Fibroblast of lung (primary cell): ENCODE data around the gene RABGAP1L. TPM values are rescaled to one million over a fixed set of nuclear protein-coding genes. Genes with fewer than 3 reads are reported as not detected.

ENCODE experiments used
- DNase-seq, 2 donors: peaks; one replicate each; pipeline versions ENCODE4 v3.0.0 to v3.0.0-alpha.2; 2010; ENCODE audit warnings: low read depth in 2 of 2
- H2AFZ ChIP-seq: 2 replicates; pipeline ENCODE4 v1.5.1; 2012; ENCODE audit warnings: low read length, control low read depth, inconsistent platforms
- H3K27ac ChIP-seq: 2 replicates; pipeline ENCODE4 v1.5.1; 2011; ENCODE audit warnings: low read length, control low read depth; ENCODE audit not compliant: insufficient read depth
- H3K27me3 ChIP-seq: 2 replicates; pipeline ENCODE4 v1.5.1; 2011; ENCODE audit warnings: mild to moderate bottlenecking, low read length; ENCODE audit not compliant: control insufficient read depth, insufficient read depth
- H3K36me3 ChIP-seq: 2 replicates; pipeline ENCODE4 v1.5.1; 2011; ENCODE audit warnings: low read length; ENCODE audit not compliant: control insufficient read depth, insufficient read depth
- H3K4me1 ChIP-seq: 2 replicates; pipeline ENCODE4 v1.5.1; 2011; ENCODE audit warnings: low read length; ENCODE audit not compliant: control insufficient read depth, insufficient read depth; ENCODE audit errors: extremely low read depth
- H3K4me2 ChIP-seq: 2 replicates; pipeline ENCODE4 v1.5.1; 2011; ENCODE audit warnings: low read length, control low read depth; ENCODE audit not compliant: insufficient read depth; ENCODE audit errors: extremely low read depth
- H3K4me3 ChIP-seq, 4 experiments: fragments of 200-600 bp in 1 of 4; sonication (generic) in 1 of 4; replicated peaks in 1 of 4; 2 replicates each; pipeline ENCODE4 v1.5.1; 2011 to 2016; ENCODE audit warnings: low read length in 4 of 4, low read depth in 3 of 4, mild to moderate bottlenecking in 3 of 4, control low read depth in 2 of 4, inconsistent platforms in 1 of 4, mixed read lengths in 1 of 4; ENCODE audit not compliant: insufficient read depth in 1 of 4; ENCODE audit errors: control extremely low read depth in 1 of 4
- H3K79me2 ChIP-seq: 2 replicates; pipeline ENCODE4 v1.5.1; 2012; ENCODE audit warnings: mild to moderate bottlenecking, low read length, inconsistent platforms; ENCODE audit not compliant: control insufficient read depth, insufficient read depth
- H3K9ac ChIP-seq: 2 replicates; pipeline ENCODE4 v1.5.1; 2011; ENCODE audit warnings: mild to moderate bottlenecking, low read length, control low read depth; ENCODE audit not compliant: insufficient read depth
- H3K9me3 ChIP-seq: 2 replicates; pipeline ENCODE4 v1.5.1; 2012; ENCODE audit warnings: low read depth, low read length; ENCODE audit not compliant: control insufficient read depth, insufficient read depth
- H4K20me1 ChIP-seq: 2 replicates; pipeline ENCODE4 v1.5.1; 2011; ENCODE audit warnings: low read length; ENCODE audit not compliant: control insufficient read depth, insufficient read depth; ENCODE audit errors: extremely low read depth
- CTCF ChIP-seq, 2 donors: IDR thresholded peaks in 1 of 2; conservative IDR thresholded peaks in 1 of 2; 1 replicate in 1 of 2; 2 replicates in 1 of 2; pipeline ENCODE4 v1.5.1; 2011 to 2012; ENCODE audit warnings: low read length in 2 of 2, control low read depth in 1 of 2, inconsistent platforms in 1 of 2, low read depth in 1 of 2, mild to moderate bottlenecking in 1 of 2
- EZH2 ChIP-seq: IDR thresholded peaks from 2 replicates; pipeline ENCODE4 v1.5.1; 2012; ENCODE audit warnings: low read length, control low read depth, mild to moderate bottlenecking; ENCODE audit errors: missing control alignments
- polyA plus RNA-seq, 2 donors: library from polyadenylated mRNA; depleted of rRNA in 1 of 2; stranded (reverse) in 1 of 2; unstranded in 1 of 2; fragments of >200 nt; gene quantifications; 2 replicates each; pipeline ENCODE4 v1.2.1, GENCODE V29; 2011 to 2012; ENCODE audit warnings: missing spikeins in 1 of 2
- total RNA-seq: library from RNA; depleted of rRNA; stranded (reverse); fragments of >200 nt; gene quantifications from 2 replicates; pipeline ENCODE4 v1.2.1, GENCODE V29; 2014

RABGAP1L gene
- total and polyA plus RNA-seq, 2 donors (not counting 1 experiment from before 2014, with no cell fraction given), result 33.8 to 36.5 TPM

DNA sequence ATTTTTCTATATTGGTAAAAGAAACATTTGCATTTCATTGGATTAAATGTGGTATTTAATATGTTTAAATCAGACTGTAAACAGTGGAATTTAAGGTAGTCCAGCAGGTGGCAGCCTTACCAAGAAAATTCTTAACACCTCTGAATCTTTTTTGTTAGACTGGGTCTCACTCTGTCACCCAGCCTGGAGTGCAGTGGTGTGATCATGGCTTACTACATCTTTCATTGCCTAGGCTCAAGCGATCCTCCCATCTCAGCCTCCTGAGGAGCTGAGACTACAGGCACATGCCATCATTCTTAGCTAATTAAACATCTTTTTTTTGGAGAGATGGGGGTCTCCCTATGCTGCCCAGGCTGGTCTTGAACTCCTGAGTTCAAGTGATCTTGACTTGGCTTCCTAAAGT, 98.8 kb downstream of the RABGAP1L start:
- H3K9me3 ChIP-seq, result no peaks in the 10 kb centered on the region
- no peaks in the 10 kb centered on the region for H3K36me3 ChIP-seq
- no peak overlapping the region for H2AFZ ChIP-seq
- H3K4me2 ChIP-seq, result no peak overlapping the region
- TF ChIP-seq EZH2 (no peak), CTCF (conservative IDR thresholded peaks at IDR 0.05 in 1 of 2, IDR thresholded peaks at IDR 0.05 in 1 of 2; ENCODE audit: low read depth in 1 of 2, low read length in 2 of 2) (peak; percentile 38 to 46)
- no peaks in the 10 kb centered on the region for H4K20me1 ChIP-seq
- no peak overlapping the region for H3K4me3 ChIP-seq
- peak; percentile 31 to 58 for DNase-seq
- H3K9ac ChIP-seq, result no peak overlapping the region
- no peak overlapping the region for H3K27ac ChIP-seq
- H3K27me3 ChIP-seq, result no peaks in the 10 kb centered on the region
- H3K79me2 ChIP-seq, result no peaks in the 10 kb centered on the region
- no peaks in the 10 kb centered on the region for H3K4me1 ChIP-seq

DNA sequence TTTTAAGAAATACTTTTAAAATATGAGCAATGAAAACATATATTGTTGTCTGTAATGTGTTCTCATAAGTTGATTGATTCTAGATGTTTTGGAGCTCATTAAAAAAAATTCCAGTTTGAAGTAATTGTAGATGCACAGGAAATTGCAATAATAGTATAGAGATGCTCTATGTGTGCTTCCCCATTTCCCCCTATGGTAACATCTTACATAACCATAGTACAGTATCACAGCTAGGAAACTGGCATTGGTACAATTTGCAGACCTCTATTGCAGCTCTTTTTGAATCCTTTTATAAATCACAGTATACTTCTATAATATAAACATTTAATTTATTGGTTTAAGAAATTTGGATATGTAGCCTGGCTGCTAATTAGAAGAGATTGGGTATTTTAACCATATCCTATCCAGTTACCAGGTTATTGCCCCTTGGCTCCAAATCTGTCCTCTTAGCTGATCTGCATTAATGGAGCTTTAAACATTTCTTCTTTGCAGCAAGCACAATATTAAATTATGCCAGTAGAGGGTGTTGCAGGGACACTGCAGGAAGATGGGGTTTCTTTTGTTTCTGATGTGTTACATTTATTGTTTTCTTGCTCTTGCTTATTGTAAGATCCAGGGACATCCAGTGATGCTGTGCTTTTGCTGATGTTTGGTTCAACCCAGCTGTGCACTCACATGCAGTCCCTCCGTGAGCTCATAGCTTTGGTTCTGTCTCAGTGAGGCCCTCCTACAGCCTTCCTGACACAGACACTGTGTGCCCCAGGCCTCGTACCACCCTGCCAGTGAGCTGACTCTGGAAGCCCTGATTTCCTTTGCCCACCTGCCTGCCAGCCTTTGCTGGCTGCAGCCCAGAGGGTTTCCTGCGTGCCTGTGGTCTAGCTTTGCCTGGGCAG, 103.3 kb downstream of the RABGAP1L start:
- no peak for TF ChIP-seq EZH2
- TF ChIP-seq CTCF (conservative IDR thresholded peaks at IDR 0.05 in 1 of 2, IDR thresholded peaks at IDR 0.05 in 1 of 2; ENCODE audit: low read depth in 1 of 2, low read length in 2 of 2), result peak; percentile 74 to 77
- H4K20me1 ChIP-seq, result no peaks in the 10 kb centered on the region
- no peaks in the 10 kb centered on the region for H3K36me3 ChIP-seq
- no peak overlapping the region for H3K4me2 ChIP-seq
- no peaks in the 10 kb centered on the region for H3K27me3 ChIP-seq
- DNase-seq, result peak; percentile 68 to 77
- no peak overlapping the region for H2AFZ ChIP-seq
- H3K4me1 ChIP-seq, result no peaks in the 10 kb centered on the region
- no peaks in the 10 kb centered on the region for H3K9me3 ChIP-seq
- no peak overlapping the region for H3K4me3 ChIP-seq
- H3K9ac ChIP-seq, result no peak overlapping the region
- H3K79me2 ChIP-seq, result no peaks in the 10 kb centered on the region
- no peak overlapping the region for H3K27ac ChIP-seq

- Histone ChIP-seq H3K9ac (no peak overlapping the region), H3K4me2 (no peak overlapping the region), H3K4me1 (no peaks in the 10 kb centered on the region), H3K36me3 (no peaks in the 10 kb centered on the region), H3K79me2 (no peaks in the 10 kb centered on the region), H3K9me3 (no peaks in the 10 kb centered on the region), H3K4me3 (no peak overlapping the region), H2AFZ (no peak overlapping the region), H3K27me3 (no peaks in the 10 kb centered on the region), H3K27ac (no peak overlapping the region), H4K20me1 (no peaks in the 10 kb centered on the region)
- no peak for DNase-seq
- TF ChIP-seq EZH2 (no peak), CTCF (conservative IDR thresholded peaks at IDR 0.05 in 1 of 2, IDR thresholded peaks at IDR 0.05 in 1 of 2; ENCODE audit: low read depth in 1 of 2, low read length in 2 of 2) (no peak)
Measured at GRCh38 chr1:174265282-174265681, 106.0 kb downstream of the RABGAP1L start.
